ENCODE results near the gene GPHN.

The GPHN gene

GRCh38 chr14:67002994-67003753 lies 495.2 kb downstream of the GPHN start:
- peak; percentile 0 for DNase-seq (ENCODE audit: low read depth)
- TF ChIP-seq CTCF (IDR thresholded peaks at IDR 0.05; ENCODE audit: low read length, missing control alignments) = no peak
- H3K4me3 ChIP-seq (replicated peaks; ENCODE audit: low read depth, low read length) = no peak overlapping the region

GRCh38 chr14:67004521-67004920 lies 496.6 kb downstream of the GPHN start:
- no peak for DNase-seq (ENCODE audit: low read depth)
- no peak overlapping the region for H3K4me3 ChIP-seq (replicated peaks; ENCODE audit: low read depth, low read length)
- no peak for TF ChIP-seq CTCF (IDR thresholded peaks at IDR 0.05; ENCODE audit: low read length, missing control alignments)

- TF ChIP-seq CTCF (IDR thresholded peaks at IDR 0.05; ENCODE audit: low read length, missing control alignments) = no peak
- DNase-seq (ENCODE audit: low read depth) = no peak
- no peak overlapping the region for H3K4me3 ChIP-seq (replicated peaks; ENCODE audit: low read depth, low read length)
These were observed 502.7 kb downstream of the GPHN start for GRCh38 chr14:67010602-67011001.

GRCh38 chr14:67016856-67017255 lies 508.9 kb downstream of the GPHN start:
- TF ChIP-seq CTCF (IDR thresholded peaks at IDR 0.05; ENCODE audit: low read length, missing control alignments) = no peak
- H3K4me3 ChIP-seq (replicated peaks; ENCODE audit: low read depth, low read length) = no peak overlapping the region
- DNase-seq (ENCODE audit: low read depth) = no peak

- no peak overlapping the region for H3K4me3 ChIP-seq (replicated peaks; ENCODE audit: low read depth, low read length)
- no peak for DNase-seq (ENCODE audit: low read depth)
- no peak for TF ChIP-seq CTCF (IDR thresholded peaks at IDR 0.05; ENCODE audit: low read length, missing control alignments)
These were observed 510.8 kb downstream of the GPHN start for GRCh38 chr14:67018720-67019119.

GRCh38 chr14:67019796-67020195 lies 511.8 kb downstream of the GPHN start:
- DNase-seq (ENCODE audit: low read depth) = no peak
- TF ChIP-seq CTCF (IDR thresholded peaks at IDR 0.05; ENCODE audit: low read length, missing control alignments) = no peak
- H3K4me3 ChIP-seq (replicated peaks; ENCODE audit: low read depth, low read length) = no peak overlapping the region

Measured in fibroblast of pulmonary artery (primary cell).